NT2/D1 (cell line): ENCODE data around the gene IL18R1.

Source experiments
- DNase-seq: peaks from one replicate; pipeline ENCODE4 v3.0.0-alpha.2; 2011; ENCODE audit warnings: low read depth, low spot score
- H3K27me3 ChIP-seq: 2 replicates; pipeline ENCODE4 v1.6.0; 2011; ENCODE audit warnings: mild to moderate bottlenecking; ENCODE audit not compliant: insufficient read length, insufficient read depth
- H3K36me3 ChIP-seq: 2 replicates; pipeline ENCODE4 v1.6.1; 2011; ENCODE audit warnings: mild to moderate bottlenecking, low read length, mixed read lengths; ENCODE audit not compliant: insufficient read depth, insufficient read length
- H3K4me1 ChIP-seq: 2 replicates; pipeline ENCODE4 v1.5.1; 2011; ENCODE audit not compliant: insufficient read depth, insufficient read length
- H3K4me3 ChIP-seq: 2 replicates; pipeline ENCODE4 v1.5.1; 2011; ENCODE audit warnings: low read depth; ENCODE audit not compliant: insufficient read length
- H3K9ac ChIP-seq: 2 replicates; pipeline ENCODE4 v1.6.0; 2011; ENCODE audit warnings: low read depth; ENCODE audit not compliant: insufficient read length
- H3K9me3 ChIP-seq: 2 replicates; pipeline ENCODE4 v1.5.1; 2011; ENCODE audit warnings: mild to moderate bottlenecking, low read length; ENCODE audit not compliant: insufficient read depth
- SUZ12 ChIP-seq: IDR thresholded peaks from 2 replicates; pipeline ENCODE4 v1.6.1; 2011; ENCODE audit not compliant: insufficient read length, insufficient read depth; ENCODE audit errors: extremely low read depth
- YY1 ChIP-seq: IDR thresholded peaks from 2 replicates; pipeline ENCODE4 v1.6.1; 2011; ENCODE audit not compliant: insufficient read length, insufficient read depth
- ZNF274 ChIP-seq: IDR thresholded peaks from 2 replicates; pipeline ENCODE4 v1.6.1; 2011; ENCODE audit warnings: mild to moderate bottlenecking, low read depth, low read length

The IL18R1 gene

DNA sequence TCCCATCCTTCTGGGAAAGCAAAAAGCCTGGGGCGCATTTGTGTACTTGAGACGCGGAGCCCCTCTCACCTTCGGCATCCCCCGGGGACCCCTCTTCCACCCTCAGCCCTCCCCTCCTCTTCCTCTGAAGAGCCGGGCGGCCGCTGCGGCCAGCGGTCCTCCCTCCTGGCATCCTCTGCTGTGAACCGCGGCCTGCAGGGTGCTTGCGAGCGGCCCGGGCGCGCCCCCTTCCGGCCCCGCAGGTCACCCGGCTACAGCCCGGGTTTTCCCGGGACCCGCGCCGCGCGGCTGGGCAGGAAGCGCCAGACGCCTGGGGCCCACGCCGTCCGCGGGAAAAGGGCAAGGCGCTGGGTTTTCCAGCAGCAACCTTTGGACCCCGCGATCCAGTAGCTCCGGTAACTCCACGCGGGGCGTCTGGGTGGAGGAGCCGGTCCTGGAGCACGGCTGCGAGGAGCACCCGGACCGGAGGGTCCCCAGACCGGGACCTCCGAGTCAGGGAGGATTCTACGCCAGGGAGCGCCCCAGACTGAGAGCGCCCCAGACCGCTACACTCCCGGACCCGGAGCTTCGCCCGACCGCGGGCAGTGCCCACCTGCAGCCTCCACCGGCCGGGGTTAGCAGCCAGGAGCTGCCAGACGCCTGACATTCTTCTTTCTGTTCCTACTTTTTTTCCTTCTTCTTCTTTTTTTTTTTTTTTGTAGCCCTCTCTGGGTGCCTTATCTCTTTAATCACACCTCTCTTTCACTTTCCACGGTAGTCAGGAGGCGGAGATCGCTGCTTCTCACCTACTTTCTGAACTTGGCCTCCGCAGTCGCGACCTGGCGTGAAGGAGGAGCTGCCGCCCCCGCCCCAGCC is at the start of gene IL18R1:
IL18R1 (plus strand) TSS at position 271 of the 855 bp plus-strand sequence. CDS start 6,865 bp downstream, outside the sequence.
- no peaks in the 10 kb centered on the region for H3K9me3 ChIP-seq
- no peaks in the 10 kb centered on the region for H3K4me1 ChIP-seq
- H3K4me3 ChIP-seq: peak within 1 kb of the TSS; percentile 79
- peak within 1 kb of the TSS; percentile 79 for H3K9ac ChIP-seq
- no peaks in the 10 kb centered on the region for H3K36me3 ChIP-seq
- no peak for TF ChIP-seq ZNF274
- TF ChIP-seq SUZ12: peak; percentile 77
- DNase-seq: peak; percentile 68
- peaks cover 24% of the 10 kb centered on the region for H3K27me3 ChIP-seq

DNA sequence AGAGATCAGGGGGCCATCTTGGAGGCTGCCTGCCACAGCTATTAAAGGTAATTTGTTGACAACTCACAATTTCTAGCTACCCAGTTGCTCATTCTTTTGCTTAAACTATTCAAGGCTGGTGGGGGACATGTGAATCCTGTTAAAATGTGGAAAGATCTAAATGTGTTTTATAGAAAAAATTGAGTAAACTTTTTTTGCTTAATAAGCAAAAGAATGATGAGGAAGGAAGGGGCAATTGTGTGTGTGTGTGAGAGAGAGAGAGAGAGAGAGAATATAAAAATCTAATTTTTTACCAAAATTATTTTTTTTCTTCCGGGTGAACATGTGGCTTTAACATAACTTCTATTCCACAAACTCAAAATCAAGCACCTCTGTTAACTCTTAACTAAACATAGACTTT is 49.5 kb upstream of the IL18R1 start:
- no peak overlapping the region for H3K9ac ChIP-seq

DNA sequence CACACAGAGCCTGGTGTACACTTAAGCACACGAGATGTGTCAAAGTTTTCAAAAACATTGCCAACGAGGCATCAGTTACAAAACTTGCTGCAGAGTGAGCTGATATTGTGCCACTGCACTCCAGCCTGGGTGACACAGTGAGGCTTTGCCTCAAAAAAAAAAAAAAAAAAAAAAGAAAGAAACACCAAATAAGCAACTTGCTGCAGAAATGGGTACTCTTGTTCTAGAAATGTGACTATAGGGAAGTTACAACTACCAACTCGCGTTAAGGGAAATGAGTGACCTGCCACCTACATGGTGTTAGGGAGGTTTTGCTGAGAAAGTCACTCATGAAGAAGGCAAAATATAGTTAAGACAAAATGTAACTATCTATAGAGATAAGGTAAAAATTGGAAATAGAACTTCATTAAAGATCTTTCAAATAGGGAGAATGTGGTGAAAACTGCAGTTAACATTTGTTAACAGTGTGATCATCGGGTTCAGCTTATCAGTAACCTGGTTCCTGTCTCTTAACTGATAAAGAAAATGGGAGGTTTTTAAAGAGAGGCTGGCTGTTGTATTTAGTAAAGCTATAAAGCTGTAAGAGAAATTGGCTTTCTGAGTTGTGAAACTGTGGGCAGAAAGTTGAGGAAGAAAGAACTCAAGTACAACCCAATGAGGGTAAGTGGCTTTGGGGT is 44.5 kb upstream of the IL18R1 start, which contains the start of gene IL1RL1:
IL1RL1 (plus strand) TSS at position 600 of the 677 bp plus-strand sequence. CDS start 26,702 bp downstream, outside the sequence.
- H3K27me3 ChIP-seq: no peaks in the 10 kb centered on the region
- no peak within 1 kb of the TSS for H3K9ac ChIP-seq
- no peak for DNase-seq
- H3K9me3 ChIP-seq: no peaks in the 10 kb centered on the region
- no peaks in the 10 kb centered on the region for H3K36me3 ChIP-seq
- H3K4me3 ChIP-seq: no peak within 1 kb of the TSS
- TF ChIP-seq SUZ12: no peak
- no peak for TF ChIP-seq YY1
- TF ChIP-seq ZNF274: no peak
- no peaks in the 10 kb centered on the region for H3K4me1 ChIP-seq

More for the DNA sequence above, 49.5 kb upstream of the IL18R1 start:
- Histone ChIP-seq H3K4me1 (no peaks in the 10 kb centered on the region), H3K4me3 (no peak overlapping the region), H3K9me3 (no peaks in the 10 kb centered on the region), H3K36me3 (no peaks in the 10 kb centered on the region), H3K27me3 (no peaks in the 10 kb centered on the region)
- no peak for TF ChIP-seq YY1
- no peak for DNase-seq

DNA sequence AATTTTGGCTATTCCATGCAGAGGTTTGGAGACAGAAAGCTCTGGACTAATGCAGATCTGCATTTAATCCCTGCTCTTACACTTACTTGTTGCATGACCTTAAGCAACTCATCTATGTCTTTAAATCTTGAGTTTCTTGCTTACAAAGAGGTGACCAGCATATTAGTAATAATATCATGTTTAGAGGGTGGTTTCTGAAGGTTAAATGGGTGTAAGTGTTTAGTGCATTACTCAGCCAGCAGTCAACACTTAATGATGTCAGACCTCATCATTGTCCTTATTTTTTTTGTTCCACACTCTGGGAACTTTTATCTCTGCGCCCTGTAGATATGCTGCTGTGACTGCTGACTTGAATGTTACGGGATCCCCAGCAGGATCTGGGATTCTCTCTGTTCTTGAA is 42.6 kb upstream of the IL18R1 start:
- H3K9me3 ChIP-seq: no peaks in the 10 kb centered on the region
- H3K36me3 ChIP-seq: no peaks in the 10 kb centered on the region
- no peak overlapping the region for H3K4me3 ChIP-seq
- no peak for DNase-seq
- TF ChIP-seq SUZ12 (no peak), YY1 (no peak), ZNF274 (no peak)
- H3K4me1 ChIP-seq: no peaks in the 10 kb centered on the region
- H3K27me3 ChIP-seq: no peaks in the 10 kb centered on the region
- no peak overlapping the region for H3K9ac ChIP-seq

DNA sequence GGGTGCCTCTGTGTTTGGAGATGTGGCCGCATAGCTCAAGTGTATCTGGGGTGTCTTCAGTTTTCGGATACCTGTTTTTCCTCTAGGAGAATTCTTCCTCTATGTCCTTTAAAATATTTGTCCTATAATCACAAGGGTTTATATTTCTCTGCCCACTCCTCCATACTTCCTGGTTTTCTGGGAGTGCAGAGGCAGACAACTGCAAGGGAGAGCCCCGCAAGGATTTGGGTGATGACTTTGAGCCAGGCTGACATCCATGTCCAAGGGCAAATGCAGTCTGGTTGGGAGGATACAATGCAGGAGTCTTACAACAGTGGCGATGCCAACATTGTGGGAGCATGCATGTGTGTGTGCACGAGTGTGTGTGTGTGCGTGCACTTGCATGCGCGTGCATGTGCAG is 42.1 kb upstream of the IL18R1 start:
- no peaks in the 10 kb centered on the region for H3K9me3 ChIP-seq
- no peak overlapping the region for H3K4me3 ChIP-seq
- no peak for DNase-seq
- H3K9ac ChIP-seq: no peak overlapping the region
- H3K27me3 ChIP-seq: no peaks in the 10 kb centered on the region
- no peaks in the 10 kb centered on the region for H3K36me3 ChIP-seq
- no peak for TF ChIP-seq ZNF274
- no peak for TF ChIP-seq YY1
- TF ChIP-seq SUZ12: no peak
- no peaks in the 10 kb centered on the region for H3K4me1 ChIP-seq

DNA sequence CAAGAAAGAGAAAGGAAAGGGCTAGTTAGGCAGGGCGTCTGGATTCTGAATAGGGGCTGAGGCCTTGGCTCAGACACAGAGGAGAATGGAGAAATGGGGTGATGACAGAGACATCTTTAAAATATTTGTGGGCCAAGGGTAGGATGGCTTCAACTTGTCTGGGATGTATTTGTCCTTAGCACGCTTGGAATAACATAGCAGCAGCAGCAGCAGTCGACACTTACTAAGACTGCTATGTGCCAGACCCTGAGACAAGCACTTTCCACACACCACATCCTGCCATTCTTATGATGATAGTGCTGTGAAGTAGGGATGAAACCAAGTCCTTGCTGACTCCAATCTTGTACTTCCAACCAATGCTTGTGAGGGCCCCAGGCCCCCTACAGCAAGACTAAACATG is 41.6 kb upstream of the IL18R1 start:
- Histone ChIP-seq H3K4me3 (no peak overlapping the region), H3K9ac (no peak overlapping the region), H3K27me3 (no peaks in the 10 kb centered on the region), H3K36me3 (no peaks in the 10 kb centered on the region), H3K9me3 (no peaks in the 10 kb centered on the region), H3K4me1 (no peaks in the 10 kb centered on the region)
- TF ChIP-seq YY1 (no peak), ZNF274 (no peak), SUZ12 (no peak)
- DNase-seq: no peak

DNA sequence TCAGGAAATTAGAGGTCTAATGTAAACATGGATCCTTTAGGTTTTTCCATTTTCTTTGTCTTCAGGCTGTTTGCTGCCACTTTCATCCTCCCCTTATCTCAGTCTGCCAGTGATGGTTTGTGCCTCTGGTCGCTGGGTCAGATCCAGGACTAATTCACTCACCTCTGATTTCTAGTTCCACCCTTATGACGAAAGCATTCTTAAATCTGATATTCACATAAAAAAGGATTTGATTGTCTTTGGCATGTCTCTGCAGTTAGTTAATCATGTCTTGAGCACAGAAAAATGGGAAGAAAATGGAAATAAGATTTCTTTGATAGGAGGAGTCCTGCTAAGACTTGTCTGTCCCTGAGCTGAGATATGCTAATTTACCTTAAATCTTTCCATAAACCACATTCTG is 39.7 kb upstream of the IL18R1 start:
- Histone ChIP-seq H3K4me1 (no peaks in the 10 kb centered on the region), H3K36me3 (no peaks in the 10 kb centered on the region), H3K4me3 (no peak overlapping the region), H3K9me3 (no peaks in the 10 kb centered on the region), H3K9ac (no peak overlapping the region), H3K27me3 (no peaks in the 10 kb centered on the region)
- no peak for DNase-seq
- TF ChIP-seq SUZ12 (no peak), ZNF274 (no peak), YY1 (no peak)
